ENCODE results near the gene MRRF.

DNA sequence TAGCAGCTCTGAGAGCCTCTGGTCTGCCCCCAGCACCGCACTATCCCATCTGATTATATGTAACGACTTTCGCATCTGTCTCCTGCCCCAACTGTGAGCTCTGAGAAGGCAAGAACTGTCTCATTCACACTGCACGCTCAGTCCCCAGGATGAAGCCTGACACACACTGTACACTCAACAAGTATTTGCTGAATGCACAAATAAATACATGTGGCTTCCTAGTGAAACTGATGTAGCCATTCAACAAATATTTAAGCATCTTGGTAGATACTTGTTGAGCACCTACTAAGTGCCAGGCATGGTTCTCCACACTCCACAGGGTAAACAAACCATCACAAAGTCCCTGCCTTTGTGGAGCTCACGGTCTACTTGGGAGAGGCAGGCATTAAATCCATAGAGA, 71.5 kb downstream of the MRRF start:
- TF ChIP-seq, protein P1, sequence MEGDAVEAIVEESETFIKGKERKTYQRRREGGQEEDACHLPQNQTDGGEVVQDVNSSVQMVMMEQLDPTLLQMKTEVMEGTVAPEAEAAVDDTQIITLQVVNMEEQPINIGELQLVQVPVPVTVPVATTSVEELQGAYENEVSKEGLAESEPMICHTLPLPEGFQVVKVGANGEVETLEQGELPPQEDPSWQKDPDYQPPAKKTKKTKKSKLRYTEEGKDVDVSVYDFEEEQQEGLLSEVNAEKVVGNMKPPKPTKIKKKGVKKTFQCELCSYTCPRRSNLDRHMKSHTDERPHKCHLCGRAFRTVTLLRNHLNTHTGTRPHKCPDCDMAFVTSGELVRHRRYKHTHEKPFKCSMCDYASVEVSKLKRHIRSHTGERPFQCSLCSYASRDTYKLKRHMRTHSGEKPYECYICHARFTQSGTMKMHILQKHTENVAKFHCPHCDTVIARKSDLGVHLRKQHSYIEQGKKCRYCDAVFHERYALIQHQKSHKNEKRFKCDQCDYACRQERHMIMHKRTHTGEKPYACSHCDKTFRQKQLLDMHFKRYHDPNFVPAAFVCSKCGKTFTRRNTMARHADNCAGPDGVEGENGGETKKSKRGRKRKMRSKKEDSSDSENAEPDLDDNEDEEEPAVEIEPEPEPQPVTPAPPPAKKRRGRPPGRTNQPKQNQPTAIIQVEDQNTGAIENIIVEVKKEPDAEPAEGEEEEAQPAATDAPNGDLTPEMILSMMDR (IDR thresholded peaks at IDR 0.05): no peak
- TF ChIP-seq POLR2AphosphoS5 (IDR thresholded peaks at IDR 0.05) (no peak), POLR2A (IDR thresholded peaks at IDR 0.05) (no peak)
